Smooth muscle cell (in vitro differentiated cells): ENCODE results near the gene TMEM229B. TPM values are rescaled to one million over a fixed set of nuclear protein-coding genes. Genes with fewer than 3 reads are reported as not detected.

Experiments
- DNase-seq: peaks from one replicate; lab custom pipeline; 2025; ENCODE audit not compliant: unreplicated experiment; lab: John Stamatoyannopoulos, UW
- H2AFZ ChIP-seq: fragments of 200-600 bp; sonication (generic); 2 replicates; pipeline ENCODE4 v1.6.0; 2016; ENCODE audit warnings: antibody characterized with exemption, low read depth, mild to moderate bottlenecking
- H3F3A ChIP-seq: fragments of 200-600 bp; sonication (generic); 2 replicates; pipeline ENCODE4 v1.6.0; 2017; ENCODE audit warnings: antibody characterized with exemption, low read depth
- H3K27ac ChIP-seq: fragments of 200-600 bp; sonication (generic); 2 replicates; pipeline ENCODE4 v1.5.1; 2016; ENCODE audit warnings: low read depth, mild to moderate bottlenecking
- H3K27me3 ChIP-seq: fragments of 200-600 bp; sonication (generic); 2 replicates; pipeline ENCODE4 v1.6.1; 2016; ENCODE audit warnings: low read depth, mild to moderate bottlenecking
- H3K36me3 ChIP-seq: fragments of 200-600 bp; sonication (generic); 2 replicates; pipeline ENCODE4 v1.5.1; 2016; ENCODE audit warnings: low read depth
- H3K4me1 ChIP-seq: fragments of 200-600 bp; sonication (generic); 2 replicates; pipeline ENCODE4 v1.5.1; 2016; ENCODE audit warnings: low read depth
- H3K4me2 ChIP-seq: fragments of 200-600 bp; sonication (generic); 2 replicates; pipeline ENCODE4 v1.6.0; 2016; ENCODE audit warnings: mild to moderate bottlenecking
- H3K4me3 ChIP-seq: fragments of 200-600 bp; sonication (generic); 2 replicates; pipeline ENCODE4 v1.5.1; 2016; ENCODE audit warnings: mild to moderate bottlenecking
- H3K79me2 ChIP-seq: fragments of 200-600 bp; sonication (generic); 2 replicates; pipeline ENCODE4 v1.6.0; 2016; ENCODE audit warnings: low read depth, mild to moderate bottlenecking
- H3K9ac ChIP-seq: fragments of 200-600 bp; sonication (generic); 2 replicates; pipeline ENCODE4 v1.6.0; 2016; ENCODE audit warnings: low read depth
- H3K9me3 ChIP-seq: fragments of 200-600 bp; sonication (generic); replicated peaks from 2 replicates; pipeline ENCODE4 v1.5.1; 2016; ENCODE audit warnings: low read depth
- H4K20me1 ChIP-seq: fragments of 200-600 bp; sonication (generic); 2 replicates; pipeline ENCODE4 v1.6.0; 2016; ENCODE audit warnings: low read depth
- WGBS: methylation state at CpG from one replicate; pipeline ENCODE4 v1.1.7; 2016; ENCODE audit warnings: low lambda C conversion rate; 5-methylcytosine and 5-hydroxymethylcytosine counted together
- polyA plus RNA-seq: library from polyadenylated mRNA; unstranded; fragments of >200 nt; fragmentation: Nextera tagmentation; extraction: Ambion mirVana; gene quantifications from 2 replicates; pipeline ENCODE4 v1.2.1, GENCODE V29; 2016
- total RNA-seq: library from RNA; depleted of rRNA; stranded (reverse); fragments of >200 nt; gene quantifications from 2 replicates; pipeline ENCODE4 v1.2.3, GENCODE V29; 2014
- TF ChIP-seq, protein P1 (sequence below): fragments of 200-600 bp; sonication (generic); IDR thresholded peaks from 2 replicates; pipeline ENCODE4 v1.5.1; 2017; ENCODE audit warnings: borderline replicate concordance, mild to moderate bottlenecking, antibody characterized with exemption; ENCODE audit not compliant: insufficient read depth, poor library complexity, severe bottlenecking

TMEM229B gene
- total and polyA plus RNA-seq, 2 experiments from 2014 or later, result 0.22 to 0.49 TPM

DNA sequence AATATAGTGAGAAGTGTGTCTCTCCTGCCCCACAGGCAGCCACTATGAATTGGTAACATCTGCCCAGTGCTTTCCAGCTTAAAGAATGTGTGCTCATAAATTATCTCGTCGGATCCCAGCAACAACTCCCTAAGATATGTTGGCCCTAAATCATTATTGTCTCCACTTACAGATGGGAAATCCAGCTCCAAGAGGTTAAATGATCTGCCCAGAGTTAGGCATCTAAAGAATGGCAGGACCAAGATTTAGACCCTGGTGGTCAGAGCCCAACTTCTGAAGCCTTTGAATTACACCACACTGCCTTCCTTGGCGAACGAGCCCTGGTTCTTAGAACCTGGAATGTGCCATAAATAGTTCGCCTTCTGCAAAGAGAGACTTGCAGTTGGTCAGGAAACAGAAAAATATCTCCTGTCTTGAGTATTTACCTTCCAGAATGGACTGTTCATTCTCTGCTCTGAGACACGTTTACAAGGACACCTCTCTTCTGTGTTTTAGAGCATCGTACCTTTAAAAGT lies 56.4 kb downstream of the TMEM229B start:
- H3K36me3 ChIP-seq, result no peaks in the 10 kb centered on the region
- H4K20me1 ChIP-seq, result no peaks in the 10 kb centered on the region
- H3F3A ChIP-seq, result no peaks in the 10 kb centered on the region
- no peaks in the 10 kb centered on the region for H3K4me1 ChIP-seq
- TF ChIP-seq, protein P1, sequence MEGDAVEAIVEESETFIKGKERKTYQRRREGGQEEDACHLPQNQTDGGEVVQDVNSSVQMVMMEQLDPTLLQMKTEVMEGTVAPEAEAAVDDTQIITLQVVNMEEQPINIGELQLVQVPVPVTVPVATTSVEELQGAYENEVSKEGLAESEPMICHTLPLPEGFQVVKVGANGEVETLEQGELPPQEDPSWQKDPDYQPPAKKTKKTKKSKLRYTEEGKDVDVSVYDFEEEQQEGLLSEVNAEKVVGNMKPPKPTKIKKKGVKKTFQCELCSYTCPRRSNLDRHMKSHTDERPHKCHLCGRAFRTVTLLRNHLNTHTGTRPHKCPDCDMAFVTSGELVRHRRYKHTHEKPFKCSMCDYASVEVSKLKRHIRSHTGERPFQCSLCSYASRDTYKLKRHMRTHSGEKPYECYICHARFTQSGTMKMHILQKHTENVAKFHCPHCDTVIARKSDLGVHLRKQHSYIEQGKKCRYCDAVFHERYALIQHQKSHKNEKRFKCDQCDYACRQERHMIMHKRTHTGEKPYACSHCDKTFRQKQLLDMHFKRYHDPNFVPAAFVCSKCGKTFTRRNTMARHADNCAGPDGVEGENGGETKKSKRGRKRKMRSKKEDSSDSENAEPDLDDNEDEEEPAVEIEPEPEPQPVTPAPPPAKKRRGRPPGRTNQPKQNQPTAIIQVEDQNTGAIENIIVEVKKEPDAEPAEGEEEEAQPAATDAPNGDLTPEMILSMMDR, result no peak
- H3K4me3 ChIP-seq, result no peak overlapping the region
- no peaks in the 10 kb centered on the region for H3K27me3 ChIP-seq
- no peak overlapping the region for H3K27ac ChIP-seq
- no peak for DNase-seq
- H2AFZ ChIP-seq, result no peak overlapping the region
- WGBS, result 55% methylated on average over 7 of the region's 7 CpGs
- H3K4me2 ChIP-seq, result no peak overlapping the region
- H3K9ac ChIP-seq, result no peak overlapping the region
- H3K9me3 ChIP-seq, result no peaks in the 10 kb centered on the region
- no peaks in the 10 kb centered on the region for H3K79me2 ChIP-seq

DNA sequence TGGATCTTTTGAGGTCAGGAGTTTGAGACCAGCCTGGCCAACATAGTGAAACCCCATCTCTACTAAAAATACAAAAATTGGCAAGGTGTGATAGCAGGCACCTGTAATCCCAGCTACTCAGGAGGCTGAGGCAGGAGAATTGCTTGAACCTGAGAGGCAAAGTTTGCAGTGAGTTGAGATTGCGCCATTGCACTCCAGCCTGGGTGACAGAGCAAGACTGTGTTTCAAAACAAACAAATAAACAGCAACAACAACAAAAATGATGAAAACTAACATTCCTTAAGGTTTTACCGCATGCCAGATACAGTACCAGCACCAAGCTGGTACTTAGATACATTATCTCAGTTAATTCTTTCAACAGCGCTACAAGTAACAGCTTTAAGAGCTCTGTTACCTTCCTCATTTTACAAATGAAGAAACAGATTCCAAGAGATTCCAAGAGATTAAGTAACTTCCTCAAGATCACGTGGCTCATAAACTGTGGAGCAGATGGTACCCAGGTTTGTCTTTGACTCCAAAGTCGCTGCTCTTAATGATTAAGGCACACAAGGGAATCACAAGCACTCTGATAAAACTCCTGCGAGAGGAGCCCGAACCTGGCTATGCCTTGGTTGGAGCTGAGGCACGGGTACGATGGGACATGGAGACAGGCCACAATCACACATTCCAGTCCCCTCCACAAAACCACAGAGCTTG lies 58.9 kb downstream of the TMEM229B start:
- H3K79me2 ChIP-seq, result no peaks in the 10 kb centered on the region
- H3K9ac ChIP-seq, result no peak overlapping the region
- no peak overlapping the region for H3K27ac ChIP-seq
- H3K4me1 ChIP-seq, result no peaks in the 10 kb centered on the region
- no peaks in the 10 kb centered on the region for H3K9me3 ChIP-seq
- no peaks in the 10 kb centered on the region for H3K36me3 ChIP-seq
- TF ChIP-seq, protein P1, result no peak
- 66% methylated on average over 9 of the region's 9 CpGs for WGBS
- no peak for DNase-seq
- H3K27me3 ChIP-seq, result no peaks in the 10 kb centered on the region
- no peak overlapping the region for H3K4me3 ChIP-seq
- no peaks in the 10 kb centered on the region for H4K20me1 ChIP-seq
- no peaks in the 10 kb centered on the region for H3F3A ChIP-seq
- H3K4me2 ChIP-seq, result no peak overlapping the region
- H2AFZ ChIP-seq, result no peak overlapping the region

DNA sequence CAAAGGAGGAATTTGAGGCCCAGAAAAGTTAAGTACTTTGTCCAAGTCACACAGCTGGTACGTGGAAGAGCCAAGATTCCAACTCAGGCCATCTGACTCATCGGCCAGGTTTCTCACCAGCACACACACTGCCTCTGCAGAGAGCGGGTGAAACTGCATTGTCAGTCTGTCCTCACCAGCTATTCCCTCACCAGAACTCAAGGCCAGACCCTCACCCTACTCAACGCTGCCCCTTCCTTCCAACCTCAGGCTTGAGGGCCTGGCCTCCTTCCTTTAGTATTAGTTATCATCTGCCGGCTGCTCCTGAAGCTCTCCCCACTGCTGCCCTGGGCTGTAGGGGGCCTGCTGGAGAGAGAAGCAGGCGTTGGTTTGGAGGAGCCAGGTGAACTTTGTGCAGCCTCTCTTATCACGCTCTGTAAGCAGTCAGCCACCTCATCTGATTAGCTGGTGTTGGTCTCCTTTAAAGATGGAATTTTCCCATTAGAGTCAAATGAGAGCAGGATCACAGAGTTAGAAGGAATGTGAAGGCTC lies 60.0 kb downstream of the TMEM229B start:
- no peaks in the 10 kb centered on the region for H3K27me3 ChIP-seq
- no peaks in the 10 kb centered on the region for H3K9me3 ChIP-seq
- no peaks in the 10 kb centered on the region for H3K36me3 ChIP-seq
- no peaks in the 10 kb centered on the region for H3K4me1 ChIP-seq
- 71% methylated on average over 7 of the region's 7 CpGs for WGBS
- TF ChIP-seq, protein P1, result no peak
- H4K20me1 ChIP-seq, result no peaks in the 10 kb centered on the region
- H3K9ac ChIP-seq, result no peak overlapping the region
- no peak for DNase-seq
- no peak overlapping the region for H3K27ac ChIP-seq
- H3K79me2 ChIP-seq, result no peaks in the 10 kb centered on the region
- no peak overlapping the region for H3K4me2 ChIP-seq
- H2AFZ ChIP-seq, result no peak overlapping the region
- no peaks in the 10 kb centered on the region for H3F3A ChIP-seq
- H3K4me3 ChIP-seq, result no peak overlapping the region
